ENCODE data around the gene CLASP1.
"Not testable (repeated sequence)": the region's sequence is repeated elsewhere in the genome, so short reads cannot be mapped to it uniquely, and the experiment has no call there.

CLASP1 gene

GRCh38 chr2:121625953-121626352, 23.3 kb downstream of the CLASP1 start:
- in situ Hi-C loops (cut with MboI; ENCODE audit: low sequenced_read_pairs): no loop called here

- in situ Hi-C loops (cut with MboI; ENCODE audit: low sequenced_read_pairs): no loop called here
Measured at GRCh38 chr2:121617042-121617599, 32.1 kb downstream of the CLASP1 start.

- in situ Hi-C loops (cut with MboI; ENCODE audit: low sequenced_read_pairs): no loop called here
Measured at GRCh38 chr2:121613774-121614173, 35.5 kb downstream of the CLASP1 start.

GRCh38 chr2:121613152-121613551, 36.1 kb downstream of the CLASP1 start:
- in situ Hi-C loops (cut with MboI; ENCODE audit: low sequenced_read_pairs): no loop called here

GRCh38 chr2:121611730-121612705, 37.2 kb downstream of the CLASP1 start:
- in situ Hi-C loops (cut with MboI; ENCODE audit: low sequenced_read_pairs): no loop called here

- in situ Hi-C loops (cut with MboI; ENCODE audit: low sequenced_read_pairs): not testable (repeated sequence)
Measured at GRCh38 chr2:121611048-121611649, 38.1 kb downstream of the CLASP1 start.

- in situ Hi-C loops (cut with MboI; ENCODE audit: low sequenced_read_pairs): not testable (repeated sequence)
Measured at GRCh38 chr2:121610487-121610874, 38.8 kb downstream of the CLASP1 start.

- in situ Hi-C loops (cut with MboI; ENCODE audit: low sequenced_read_pairs): no loop called here
Measured at GRCh38 chr2:121608967-121609366, 40.3 kb downstream of the CLASP1 start.

- in situ Hi-C loops (cut with MboI; ENCODE audit: low sequenced_read_pairs): no loop called here
Measured at GRCh38 chr2:121608367-121608766, 40.9 kb downstream of the CLASP1 start.

- in situ Hi-C loops (cut with MboI; ENCODE audit: low sequenced_read_pairs): no loop called here
Measured at GRCh38 chr2:121605820-121606733, 43.2 kb downstream of the CLASP1 start.

- in situ Hi-C loops (cut with MboI; ENCODE audit: low sequenced_read_pairs): no loop called here
Measured at GRCh38 chr2:121603185-121603584, 46.1 kb downstream of the CLASP1 start.

- in situ Hi-C loops (cut with MboI; ENCODE audit: low sequenced_read_pairs): no loop called here
Measured at GRCh38 chr2:121599963-121600651, 49.2 kb downstream of the CLASP1 start.

- in situ Hi-C loops (cut with MboI; ENCODE audit: low sequenced_read_pairs): no loop called here
Measured at GRCh38 chr2:121598087-121598486, 51.2 kb downstream of the CLASP1 start.

- in situ Hi-C loops (cut with MboI; ENCODE audit: low sequenced_read_pairs): no loop called here
Measured at GRCh38 chr2:121596221-121597080, 52.8 kb downstream of the CLASP1 start.

GRCh38 chr2:121595012-121595891, 54.0 kb downstream of the CLASP1 start:
- in situ Hi-C loops (cut with MboI; ENCODE audit: low sequenced_read_pairs): no loop called here

GRCh38 chr2:121591199-121591598, 58.1 kb downstream of the CLASP1 start:
- in situ Hi-C loops (cut with MboI; ENCODE audit: low sequenced_read_pairs): no loop called here

- in situ Hi-C loops (cut with MboI; ENCODE audit: low sequenced_read_pairs): no loop called here
Measured at GRCh38 chr2:121588357-121588756, 60.9 kb downstream of the CLASP1 start.

GRCh38 chr2:121587131-121587530, 62.1 kb downstream of the CLASP1 start:
- in situ Hi-C loops (cut with MboI; ENCODE audit: low sequenced_read_pairs): no loop called here
